ENCODE measurements around the gene ACSM4.
"Not testable (repeated sequence)": the region's sequence is repeated elsewhere in the genome, so short reads cannot be mapped to it uniquely, and the experiment has no call there.

ACSM4 gene

GRCh38 chr12:7303772-7304171, at the start of gene ACSM4:
Gene ACSM4 (plus strand): TSS chr12:7304072. CDS start chr12:7304332, 260 bp downstream.
- H3K27ac Mint-ChIP-seq: no peak within 1 kb of the TSS
- peaks cover 10% of the 10 kb centered on the region for H3K27me3 Mint-ChIP-seq
- no peaks in the 10 kb centered on the region for H3K36me3 Mint-ChIP-seq
- H3K4me1 Mint-ChIP-seq: no peaks in the 10 kb centered on the region
- H3K9me3 Mint-ChIP-seq: no peaks in the 10 kb centered on the region
- no peak for ATAC-seq
- H3K4me3 Mint-ChIP-seq: no peak within 1 kb of the TSS

- no peaks in the 10 kb centered on the region for H3K4me1 Mint-ChIP-seq
These were observed 44.8 kb upstream of the ACSM4 start for GRCh38 chr12:7259060-7259459.

GRCh38 chr12:7264538-7264937, 39.3 kb upstream of the ACSM4 start:
- no peak for ATAC-seq
- no peaks in the 10 kb centered on the region for H3K27me3 Mint-ChIP-seq
- H3K36me3 Mint-ChIP-seq: no peaks in the 10 kb centered on the region
- no peak overlapping the region for H3K4me3 Mint-ChIP-seq
- H3K4me1 Mint-ChIP-seq: no peaks in the 10 kb centered on the region
- no peak overlapping the region for H3K27ac Mint-ChIP-seq
- no peaks in the 10 kb centered on the region for H3K9me3 Mint-ChIP-seq

More at GRCh38 chr12:7259060-7259459, 44.8 kb upstream of the ACSM4 start:
- Mint-ChIP-seq H3K9me3 (no peaks in the 10 kb centered on the region), H3K4me3 (no peak overlapping the region), H3K27me3 (no peaks in the 10 kb centered on the region), H3K36me3 (no peaks in the 10 kb centered on the region), H3K27ac (no peak overlapping the region)
- ATAC-seq: no peak

GRCh38 chr12:7265251-7265650, 38.6 kb upstream of the ACSM4 start:
- Mint-ChIP-seq H3K27me3 (peaks cover 2% of the 10 kb centered on the region), H3K4me3 (no peak overlapping the region), H3K9me3 (no peaks in the 10 kb centered on the region), H3K36me3 (no peaks in the 10 kb centered on the region), H3K4me1 (no peaks in the 10 kb centered on the region), H3K27ac (no peak overlapping the region)
- ATAC-seq: no peak

- Mint-ChIP-seq H3K27me3 (peaks cover 20% of the 10 kb centered on the region), H3K27ac (no peak overlapping the region)
These were observed 34.6 kb upstream of the ACSM4 start for GRCh38 chr12:7269273-7269672.

GRCh38 chr12:7271893-7272514, 31.9 kb upstream of the ACSM4 start:
- no peak overlapping the region for H3K27ac Mint-ChIP-seq
- no peaks in the 10 kb centered on the region for H3K4me1 Mint-ChIP-seq
- H3K27me3 Mint-ChIP-seq: peaks cover 20% of the 10 kb centered on the region
- ATAC-seq: no peak
- no peak overlapping the region for H3K4me3 Mint-ChIP-seq
- H3K9me3 Mint-ChIP-seq: peaks cover 3% of the 10 kb centered on the region
- no peaks in the 10 kb centered on the region for H3K36me3 Mint-ChIP-seq

More at GRCh38 chr12:7269273-7269672, 34.6 kb upstream of the ACSM4 start:
- no peak for ATAC-seq
- Mint-ChIP-seq H3K36me3 (no peaks in the 10 kb centered on the region), H3K4me1 (no peaks in the 10 kb centered on the region), H3K9me3 (no peaks in the 10 kb centered on the region), H3K4me3 (no peak overlapping the region)

- peaks cover 37% of the 10 kb centered on the region for H3K27me3 Mint-ChIP-seq
- H3K4me1 Mint-ChIP-seq, H3K27ac Mint-ChIP-seq, H3K9me3 Mint-ChIP-seq, H3K4me3 Mint-ChIP-seq, H3K36me3 Mint-ChIP-seq, ATAC-seq: not testable (repeated sequence)
These were observed 28.4 kb upstream of the ACSM4 start for GRCh38 chr12:7275482-7275881.

GRCh38 chr12:7282844-7283243, 21.0 kb upstream of the ACSM4 start:
- Mint-ChIP-seq H3K4me1 (no peaks in the 10 kb centered on the region), H3K36me3 (no peaks in the 10 kb centered on the region), H3K27me3 (peaks cover 37% of the 10 kb centered on the region), H3K27ac (no peak overlapping the region), H3K9me3 (peaks cover 22% of the 10 kb centered on the region), H3K4me3 (no peak overlapping the region)
- ATAC-seq: no peak

GRCh38 chr12:7289743-7290142, 14.1 kb upstream of the ACSM4 start:
- H3K9me3 Mint-ChIP-seq: peaks cover 21% of the 10 kb centered on the region
- H3K27me3 Mint-ChIP-seq: no peaks in the 10 kb centered on the region
- no peak for ATAC-seq
- H3K36me3 Mint-ChIP-seq: no peaks in the 10 kb centered on the region
- H3K4me3 Mint-ChIP-seq: no peak overlapping the region
- no peak overlapping the region for H3K27ac Mint-ChIP-seq
- H3K4me1 Mint-ChIP-seq: no peaks in the 10 kb centered on the region

GRCh38 chr12:7290588-7290987, 13.3 kb upstream of the ACSM4 start:
- not testable (repeated sequence) for ATAC-seq, H3K4me1 Mint-ChIP-seq, H3K36me3 Mint-ChIP-seq, H3K4me3 Mint-ChIP-seq, H3K27me3 Mint-ChIP-seq, H3K27ac Mint-ChIP-seq
- peaks cover 16% of the 10 kb centered on the region for H3K9me3 Mint-ChIP-seq

- no peak for ATAC-seq
- Mint-ChIP-seq H3K27ac (no peak overlapping the region), H3K9me3 (peaks cover 5% of the 10 kb centered on the region), H3K36me3 (no peaks in the 10 kb centered on the region), H3K4me1 (no peaks in the 10 kb centered on the region), H3K4me3 (no peak overlapping the region), H3K27me3 (peaks cover 12% of the 10 kb centered on the region)
These were observed 11.6 kb upstream of the ACSM4 start for GRCh38 chr12:7292300-7292699.

GRCh38 chr12:7293670-7294069, 10.2 kb upstream of the ACSM4 start:
- Mint-ChIP-seq H3K36me3 (no peaks in the 10 kb centered on the region), H3K27ac (no peak overlapping the region), H3K27me3 (peaks cover 12% of the 10 kb centered on the region), H3K9me3 (peaks cover 5% of the 10 kb centered on the region), H3K4me1 (no peaks in the 10 kb centered on the region), H3K4me3 (no peak overlapping the region)
- ATAC-seq: no peak

- Mint-ChIP-seq H3K4me3 (no peak overlapping the region), H3K9me3 (peaks cover 1% of the 10 kb centered on the region), H3K36me3 (no peaks in the 10 kb centered on the region), H3K27me3 (peaks cover 12% of the 10 kb centered on the region), H3K27ac (no peak overlapping the region), H3K4me1 (no peaks in the 10 kb centered on the region)
- ATAC-seq: no peak
These were observed 8.3 kb upstream of the ACSM4 start for GRCh38 chr12:7295529-7295928.

- ATAC-seq: no peak
- Mint-ChIP-seq H3K27ac (no peak overlapping the region), H3K4me3 (no peak overlapping the region), H3K4me1 (no peaks in the 10 kb centered on the region), H3K9me3 (no peaks in the 10 kb centered on the region), H3K36me3 (no peaks in the 10 kb centered on the region), H3K27me3 (peaks cover 12% of the 10 kb centered on the region)
These were observed 6.0 kb upstream of the ACSM4 start for GRCh38 chr12:7297865-7298264.

GRCh38 chr12:7302266-7302986, 1.4 kb upstream of the ACSM4 start:
- Mint-ChIP-seq H3K4me3 (no peak overlapping the region), H3K27me3 (peaks cover 10% of the 10 kb centered on the region)
- no peak for ATAC-seq

GRCh38 chr12:7303230-7303629, 642 bp upstream of the ACSM4 start:
- no peak for ATAC-seq
- H3K4me3 Mint-ChIP-seq: no peak overlapping the region
- H3K4me1 Mint-ChIP-seq: no peaks in the 10 kb centered on the region
- H3K36me3 Mint-ChIP-seq: no peaks in the 10 kb centered on the region
- H3K27ac Mint-ChIP-seq: no peak overlapping the region
- peaks cover 10% of the 10 kb centered on the region for H3K27me3 Mint-ChIP-seq
- no peaks in the 10 kb centered on the region for H3K9me3 Mint-ChIP-seq

More at GRCh38 chr12:7302266-7302986, 1.4 kb upstream of the ACSM4 start:
- no peak overlapping the region for H3K27ac Mint-ChIP-seq
- no peaks in the 10 kb centered on the region for H3K9me3 Mint-ChIP-seq
- no peaks in the 10 kb centered on the region for H3K4me1 Mint-ChIP-seq
- H3K36me3 Mint-ChIP-seq: no peaks in the 10 kb centered on the region
